HG03558 (cell line): ENCODE results near the gene RCC1.
"Not testable (repeated sequence)": the region's sequence is repeated elsewhere in the genome, so short reads cannot be mapped to it uniquely, and the experiment has no call there.

Experiments used
- ATAC-seq: cut with Tn5 transposase; IDR thresholded peaks from one replicate; pipeline ENCODE4 v1.9.1; 2021; ENCODE audit warnings: moderate number of reproducible peaks; ENCODE audit not compliant: unreplicated experiment; ENCODE audit errors: extremely low read depth

The RCC1 gene

GRCh38 chr1:28510273-28510969 is 4.6 kb downstream of the RCC1 start:
- ATAC-seq, result no peak

GRCh38 chr1:28510970-28511440 is 5.2 kb downstream of the RCC1 start:
- no peak for ATAC-seq

- no peak for ATAC-seq
Measured at GRCh38 chr1:28512058-28512611, 6.3 kb downstream of the RCC1 start.

GRCh38 chr1:28514445-28514933 is 8.6 kb downstream of the RCC1 start:
- not testable (repeated sequence) for ATAC-seq

GRCh38 chr1:28516518-28516956 is 10.7 kb downstream of the RCC1 start:
- ATAC-seq, result no peak

GRCh38 chr1:28517649-28517999 is 11.8 kb downstream of the RCC1 start:
- peak; percentile 6 for ATAC-seq

- peak; percentile 57 for ATAC-seq
Measured at GRCh38 chr1:28518000-28518744, 12.3 kb downstream of the RCC1 start.

GRCh38 chr1:28518745-28519341 is 13.0 kb downstream of the RCC1 start:
- ATAC-seq, result no peak

GRCh38 chr1:28519946-28520725 is 14.3 kb downstream of the RCC1 start:
- no peak for ATAC-seq

GRCh38 chr1:28520796-28521195 is 15.0 kb downstream of the RCC1 start:
- ATAC-seq, result not testable (repeated sequence)

GRCh38 chr1:28521502-28522164 is 15.8 kb downstream of the RCC1 start:
- no peak for ATAC-seq

GRCh38 chr1:28522537-28522936 is 16.7 kb downstream of the RCC1 start:
- not testable (repeated sequence) for ATAC-seq

- not testable (repeated sequence) for ATAC-seq
Measured at GRCh38 chr1:28525002-28525642, 19.3 kb downstream of the RCC1 start.

GRCh38 chr1:28526886-28527285 is 21.0 kb downstream of the RCC1 start:
- ATAC-seq, result no peak

- no peak for ATAC-seq
Measured at GRCh38 chr1:28530456-28530855, 24.6 kb downstream of the RCC1 start.

GRCh38 chr1:28534671-28535070 is 28.8 kb downstream of the RCC1 start:
- ATAC-seq, result no peak

GRCh38 chr1:28535180-28535579 is 29.3 kb downstream of the RCC1 start:
- no peak for ATAC-seq

- ATAC-seq, result no peak
Measured at GRCh38 chr1:28537457-28538199, 31.8 kb downstream of the RCC1 start.
